Endothelial cell of umbilical vein (primary cell): ENCODE results near the gene ZNF385D. TPM values are rescaled to one million over a fixed set of nuclear protein-coding genes. Genes with fewer than 3 reads are reported as not detected.

Source experiments
- BruUV-seq: library from RNA; stranded (reverse); fragments of 400-500 nt; replicated peaks from 2 replicates; lab custom pipeline; 2021; lab: Mats Ljungman, UMichigan
- CTCF ChIA-PET: fragments of 300-600, 350-600 bp; sonication (Branson Sonifier 250); formaldehyde crosslinking; loops from one replicate; lab custom pipeline; 2021; ENCODE audit warnings: antibody characterized with exemption, inconsistent platforms; lab: Charles Lee
- POLR2A ChIA-PET: fragments of 300-600, 350-600 bp; sonication (Branson Sonifier 250); formaldehyde crosslinking; loops from one replicate; lab custom pipeline; 2021; ENCODE audit warnings: antibody characterized with exemption, inconsistent platforms; lab: Charles Lee
- DNase-seq: peaks from one replicate; pipeline ENCODE4 v3.0.0-alpha.2; 2011; ENCODE audit warnings: low read depth, low spot score
- FAIRE-seq: peaks from 2 replicates; lab custom pipeline; 2011; peaks lifted over from hg19 to GRCh38; lab: Jason Lieb, UNC
- H2AFZ ChIP-seq: 2 replicates; pipeline ENCODE4 v1.6.0; 2012; ENCODE audit warnings: low read depth, low read length, control low read depth, inconsistent platforms
- H3K27ac ChIP-seq: 2 replicates; pipeline ENCODE4 v1.5.1; 2011; ENCODE audit warnings: low read depth, mild to moderate bottlenecking, control low read depth, low read length, moderate library complexity; ENCODE audit not compliant: insufficient read depth
- H3K27me3 ChIP-seq, 2 experiments: 2 replicates each; pipeline versions ENCODE4 v1.6.0 to v1.6.1; 2011; ENCODE audit warnings: low read length in 2 of 2, mixed read lengths in 1 of 2; ENCODE audit not compliant: control insufficient read depth in 2 of 2, insufficient read depth in 2 of 2
- H3K36me3 ChIP-seq, 2 experiments: 2 replicates in 1 of 2; 3 replicates in 1 of 2; pipeline ENCODE4 v1.5.1; 2011; ENCODE audit warnings: low read length in 2 of 2, mild to moderate bottlenecking in 1 of 2, moderate library complexity in 1 of 2; ENCODE audit not compliant: control insufficient read depth in 2 of 2, insufficient read depth in 2 of 2; ENCODE audit errors: extremely low read depth in 1 of 2
- H3K4me1 ChIP-seq: 3 replicates; pipeline ENCODE4 v1.5.1; 2011; ENCODE audit warnings: mild to moderate bottlenecking, low read length; ENCODE audit not compliant: control insufficient read depth, insufficient read depth; ENCODE audit errors: extremely low read depth
- H3K4me2 ChIP-seq: 2 replicates; pipeline ENCODE4 v1.6.1; 2011; ENCODE audit warnings: low read length, control low read depth, mixed read lengths; ENCODE audit not compliant: insufficient read depth
- H3K4me3 ChIP-seq, 3 experiments: fragments of 200-600 bp in 1 of 3; sonication (generic), shearing (Covaris generic) in 1 of 3; replicated peaks in 1 of 3; 2 replicates each; pipeline ENCODE4 v1.5.1; 2011 to 2016; ENCODE audit warnings: control low read depth in 3 of 3, low read length in 3 of 3, mild to moderate bottlenecking in 2 of 3, inconsistent platforms in 1 of 3, low read depth in 1 of 3, moderate library complexity in 1 of 3; ENCODE audit not compliant: insufficient read depth in 1 of 3
- H3K79me2 ChIP-seq: 2 replicates; pipeline ENCODE4 v1.6.0; 2012; ENCODE audit warnings: low read length, inconsistent platforms; ENCODE audit not compliant: control insufficient read depth, insufficient read depth
- H3K9ac ChIP-seq: replicated peaks from 2 replicates; pipeline ENCODE3; 2011; ENCODE audit warnings: low read length, control low read depth; ENCODE audit not compliant: insufficient read depth; ENCODE audit errors: extremely low read depth
- H3K9me1 ChIP-seq: replicated peaks from 3 replicates; pipeline ENCODE4 v1.6.0; 2011; ENCODE audit warnings: mild to moderate bottlenecking, low read length; ENCODE audit not compliant: control insufficient read depth, insufficient read depth; ENCODE audit errors: extremely low read depth
- H3K9me3 ChIP-seq: replicated peaks from 2 replicates; pipeline ENCODE4 v1.5.1; 2012; ENCODE audit warnings: low read length, inconsistent platforms; ENCODE audit not compliant: control insufficient read depth, insufficient read depth
- H4K20me1 ChIP-seq: replicated peaks from 2 replicates; pipeline ENCODE3; 2011; ENCODE audit warnings: mild to moderate bottlenecking, low read length; ENCODE audit not compliant: control insufficient read depth, insufficient read depth; ENCODE audit errors: extremely low read depth
- EZH2 ChIP-seq: IDR thresholded peaks from 2 replicates; pipeline ENCODE4 v1.6.1; 2012; ENCODE audit warnings: borderline replicate concordance, low read depth, mild to moderate bottlenecking, moderate library complexity, low read length, inconsistent platforms; ENCODE audit not compliant: severe bottlenecking
- FOS ChIP-seq: IDR thresholded peaks from 2 replicates; pipeline ENCODE4 v1.6.1; 2011; ENCODE audit warnings: mild to moderate bottlenecking, low read length, moderate library complexity, borderline replicate concordance; ENCODE audit not compliant: insufficient read depth
- GATA2 ChIP-seq: IDR thresholded peaks from 2 replicates; pipeline ENCODE4 v1.7.0; 2011; ENCODE audit warnings: low read depth, mild to moderate bottlenecking, moderate library complexity, mixed read lengths, low read length; ENCODE audit not compliant: insufficient read length, insufficient read depth
- JUN ChIP-seq: IDR thresholded peaks from 2 replicates; pipeline ENCODE4 v1.6.1; 2011; ENCODE audit warnings: borderline replicate concordance, low read depth; ENCODE audit not compliant: insufficient read length, insufficient read depth
- MYC ChIP-seq: IDR thresholded peaks from one replicate; pipeline ENCODE4 v1.6.1; 2011; ENCODE audit warnings: mild to moderate bottlenecking, low read depth, low read length
- POLR2A ChIP-seq: IDR thresholded peaks from 2 replicates; pipeline ENCODE4 v1.6.1; 2012; ENCODE audit warnings: low read depth, mild to moderate bottlenecking, control low read depth, low read length
- POLR2AphosphoS5 ChIP-seq: IDR thresholded peaks from 2 replicates; pipeline ENCODE4 v1.6.1; 2012; ENCODE audit warnings: low read depth, mild to moderate bottlenecking, control low read depth, low read length, moderate library complexity; ENCODE audit not compliant: insufficient read depth
- dilution Hi-C: fragments of 300-500 bp; cut with MboI; formaldehyde crosslinking; loops from one replicate; pipeline ENCODE4 v1.15.0; 2019; ENCODE audit warnings: low sequenced_read_pairs; ENCODE audit not compliant: extremely low pct_ligation_motif_present
- intact Hi-C: fragments of 100-400 bp; cut with micrococcal nuclease; formaldehyde crosslinking; loops from one replicate; pipeline ENCODE4 v1.10.0; 2022
- polyA plus RNA-seq, 4 experiments: library from polyadenylated mRNA; depleted of rRNA in 3 of 4; stranded (reverse) in 3 of 4; unstranded in 1 of 4; fragments of >200 nt; gene quantifications; 2 replicates each; pipeline versions ENCODE4 v1.2.1 to v1.2.3, GENCODE V29; 2011 to 2012; ENCODE audit warnings: missing spikeins in 1 of 4
- total RNA-seq: library from RNA; stranded (reverse); gene quantifications from 2 replicates; pipeline ENCODE4 v1.2.3, GENCODE V29; 2021
- TF ChIP-seq, protein P1 (sequence below), 2 donors: IDR thresholded peaks; 1 replicate in 1 of 2; 2 replicates in 1 of 2; pipeline ENCODE4 v1.5.1; 2011; ENCODE audit warnings: low read length in 2 of 2, mild to moderate bottlenecking in 2 of 2, moderate library complexity in 2 of 2, control low read depth in 1 of 2, inconsistent platforms in 1 of 2, low read depth in 1 of 2; ENCODE audit not compliant: insufficient read depth in 1 of 2; ENCODE audit errors: extremely low read depth in 1 of 2
- TF ChIP-seq, protein P2 (sequence below): IDR thresholded peaks from 2 replicates; pipeline ENCODE4 v1.6.1; 2011; ENCODE audit not compliant: insufficient read depth, insufficient read length

ZNF385D gene
- total and polyA plus RNA-seq, 2 donors (not counting 3 experiments of a cell fraction or from before 2014, with no cell fraction given), result not detected

DNA sequence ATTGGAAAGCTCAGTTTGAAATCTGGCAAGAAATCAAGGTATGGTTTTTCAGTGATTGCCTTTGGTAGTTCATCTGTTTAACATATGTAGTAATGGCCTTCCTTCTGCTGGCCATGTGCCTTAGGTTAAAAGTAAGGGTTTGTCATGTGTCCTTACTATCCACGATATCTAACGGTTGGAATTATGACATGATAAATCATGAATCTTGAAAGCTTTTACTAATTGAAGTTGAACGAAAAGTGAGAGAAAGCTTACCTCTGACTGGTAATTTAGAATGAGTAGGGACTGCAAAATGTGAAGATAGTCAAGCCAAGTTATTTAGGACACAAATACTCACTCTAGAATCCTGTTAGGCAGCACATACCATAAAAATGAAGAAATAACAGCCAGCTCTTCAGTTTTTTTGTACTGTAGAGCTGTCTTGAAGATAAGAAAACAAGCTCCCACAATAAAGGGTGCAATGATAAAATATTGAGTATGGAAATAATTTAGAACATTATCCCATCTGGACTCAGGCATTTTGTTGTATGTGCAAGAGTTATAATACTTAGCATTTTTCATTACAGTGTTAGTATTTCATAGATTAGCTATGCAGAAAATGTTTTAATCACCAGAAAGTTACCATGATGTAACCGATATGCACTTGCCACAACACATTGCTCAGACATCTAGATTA, 303.4 kb downstream of the ZNF385D start:
- CTCF ChIA-PET, result no interaction called here

More for the DNA sequence above, 303.4 kb downstream of the ZNF385D start:
- Histone ChIP-seq H3K4me1 (no peaks in the 10 kb centered on the region), H3K36me3 (no peaks in the 10 kb centered on the region), H3K4me3 (no peak overlapping the region), H2AFZ (no peak overlapping the region), H3K9ac (no peak overlapping the region), H3K27ac (no peak overlapping the region), H3K79me2 (no peaks in the 10 kb centered on the region), H3K27me3 (no peaks in the 10 kb centered on the region), H3K9me3 (no peaks in the 10 kb centered on the region), H3K9me1 (no peaks in the 10 kb centered on the region), H4K20me1 (no peaks in the 10 kb centered on the region), H3K4me2 (no peak overlapping the region)
- POLR2A ChIA-PET, result no interaction called here
- TF ChIP-seq, protein P1, sequence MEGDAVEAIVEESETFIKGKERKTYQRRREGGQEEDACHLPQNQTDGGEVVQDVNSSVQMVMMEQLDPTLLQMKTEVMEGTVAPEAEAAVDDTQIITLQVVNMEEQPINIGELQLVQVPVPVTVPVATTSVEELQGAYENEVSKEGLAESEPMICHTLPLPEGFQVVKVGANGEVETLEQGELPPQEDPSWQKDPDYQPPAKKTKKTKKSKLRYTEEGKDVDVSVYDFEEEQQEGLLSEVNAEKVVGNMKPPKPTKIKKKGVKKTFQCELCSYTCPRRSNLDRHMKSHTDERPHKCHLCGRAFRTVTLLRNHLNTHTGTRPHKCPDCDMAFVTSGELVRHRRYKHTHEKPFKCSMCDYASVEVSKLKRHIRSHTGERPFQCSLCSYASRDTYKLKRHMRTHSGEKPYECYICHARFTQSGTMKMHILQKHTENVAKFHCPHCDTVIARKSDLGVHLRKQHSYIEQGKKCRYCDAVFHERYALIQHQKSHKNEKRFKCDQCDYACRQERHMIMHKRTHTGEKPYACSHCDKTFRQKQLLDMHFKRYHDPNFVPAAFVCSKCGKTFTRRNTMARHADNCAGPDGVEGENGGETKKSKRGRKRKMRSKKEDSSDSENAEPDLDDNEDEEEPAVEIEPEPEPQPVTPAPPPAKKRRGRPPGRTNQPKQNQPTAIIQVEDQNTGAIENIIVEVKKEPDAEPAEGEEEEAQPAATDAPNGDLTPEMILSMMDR (IDR thresholded peaks at IDR 0.05; ENCODE audit: extremely low read depth in 1 of 2, insufficient read depth in 1 of 2, low read depth in 1 of 2, low read length in 2 of 2), result no peak
- TF ChIP-seq GATA2 (no peak), MYC (no peak), EZH2 (no peak), JUN (no peak), FOS (no peak), POLR2AphosphoS5 (no peak), POLR2A (no peak)
- TF ChIP-seq, protein P2, sequence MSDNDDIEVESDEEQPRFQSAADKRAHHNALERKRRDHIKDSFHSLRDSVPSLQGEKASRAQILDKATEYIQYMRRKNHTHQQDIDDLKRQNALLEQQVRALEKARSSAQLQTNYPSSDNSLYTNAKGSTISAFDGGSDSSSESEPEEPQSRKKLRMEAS, result no peak
- BruUV-seq, result no TSS peak
- DNase-seq (no peak), FAIRE-seq (no peak)
- intact Hi-C loops, result no loop called here
- dilution Hi-C loops, result no loop called here
